Progenitor cell of endocrine pancreas (in vitro differentiated cells): ENCODE results near the gene PAFAH1B1. TPM values are rescaled to one million over a fixed set of nuclear protein-coding genes. Genes with fewer than 3 reads are reported as not detected.

Experiments used
- DNase-seq: peaks from one replicate; pipeline ENCODE4 v3.0.0; 2021; ENCODE audit warnings: low spot score; ENCODE audit not compliant: unreplicated experiment
- H3K27ac Mint-ChIP-seq: 2 replicates; pipeline ENCODE4 v1.8.0; 2021; ENCODE audit warnings: mild to moderate bottlenecking, moderate library complexity, mixed read lengths
- H3K27me3 Mint-ChIP-seq: 2 replicates; pipeline ENCODE4 v1.8.0; 2021; ENCODE audit warnings: mixed read lengths
- H3K36me3 Mint-ChIP-seq: 2 replicates; pipeline ENCODE4 v1.8.0; 2022; ENCODE audit warnings: mixed read lengths; ENCODE audit not compliant: insufficient read depth
- H3K4me1 Mint-ChIP-seq: 2 replicates; pipeline ENCODE4 v1.8.0; 2021; ENCODE audit warnings: low read depth, mixed read lengths
- H3K4me3 Mint-ChIP-seq: 2 replicates; pipeline ENCODE4 v1.8.0; 2021; ENCODE audit warnings: low read depth, mild to moderate bottlenecking, moderate library complexity, mixed read lengths
- H3K9me3 Mint-ChIP-seq: 2 replicates; pipeline ENCODE4 v1.8.0; 2021; ENCODE audit warnings: low read depth, mixed read lengths
- CTCF ChIP-seq: fragments of 200-600 bp; sonication (generic); IDR thresholded peaks from one replicate; pipeline ENCODE4 v1.5.0; 2021; ENCODE audit warnings: antibody characterized with exemption, mild to moderate bottlenecking; ENCODE audit not compliant: unreplicated experiment
- total RNA-seq: library from RNA; stranded (reverse); gene quantifications from 2 replicates; pipeline ENCODE4 v1.2.1, GENCODE V29; 2021

Gene PAFAH1B1
- total RNA-seq, 1 donor from 2014 or later = 140 TPM

GRCh38 chr17:2551493-2551892 lies 42.0 kb upstream of the PAFAH1B1 start:
- no peaks in the 10 kb centered on the region for H3K4me1 Mint-ChIP-seq
- no peak overlapping the region for H3K4me3 Mint-ChIP-seq
- H3K36me3 Mint-ChIP-seq = no peaks in the 10 kb centered on the region
- H3K27me3 Mint-ChIP-seq = no peaks in the 10 kb centered on the region
- DNase-seq = no peak
- H3K9me3 Mint-ChIP-seq = no peaks in the 10 kb centered on the region
- TF ChIP-seq CTCF = no peak
- no peak overlapping the region for H3K27ac Mint-ChIP-seq

GRCh38 chr17:2551928-2552327 lies 41.5 kb upstream of the PAFAH1B1 start:
- TF ChIP-seq CTCF = no peak
- H3K9me3 Mint-ChIP-seq = no peaks in the 10 kb centered on the region
- H3K27ac Mint-ChIP-seq = peak overlapping the region; percentile 6
- no peaks in the 10 kb centered on the region for H3K27me3 Mint-ChIP-seq
- no peaks in the 10 kb centered on the region for H3K36me3 Mint-ChIP-seq
- H3K4me3 Mint-ChIP-seq = no peak overlapping the region
- DNase-seq = no peak
- no peaks in the 10 kb centered on the region for H3K4me1 Mint-ChIP-seq

GRCh38 chr17:2560658-2561057 lies 32.8 kb upstream of the PAFAH1B1 start:
- H3K4me3 Mint-ChIP-seq = no peak overlapping the region
- TF ChIP-seq CTCF = no peak

GRCh38 chr17:2562162-2562858 lies 31.1 kb upstream of the PAFAH1B1 start:
- Mint-ChIP-seq H3K4me3 (no peak overlapping the region), H3K36me3 (no peaks in the 10 kb centered on the region), H3K27ac (no peak overlapping the region), H3K9me3 (no peaks in the 10 kb centered on the region), H3K27me3 (peaks cover 3% of the 10 kb centered on the region), H3K4me1 (no peaks in the 10 kb centered on the region)
- DNase-seq = no peak
- no peak for TF ChIP-seq CTCF

More at GRCh38 chr17:2560658-2561057, 32.8 kb upstream of the PAFAH1B1 start:
- Mint-ChIP-seq H3K9me3 (no peaks in the 10 kb centered on the region), H3K27me3 (peaks cover 3% of the 10 kb centered on the region), H3K36me3 (no peaks in the 10 kb centered on the region), H3K27ac (no peak overlapping the region), H3K4me1 (no peaks in the 10 kb centered on the region)
- no peak for DNase-seq

- no peaks in the 10 kb centered on the region for H3K9me3 Mint-ChIP-seq
- H3K4me3 Mint-ChIP-seq = no peak overlapping the region
- peak overlapping the region; percentile 22 for H3K27ac Mint-ChIP-seq
- no peaks in the 10 kb centered on the region for H3K36me3 Mint-ChIP-seq
- no peak for DNase-seq
- H3K27me3 Mint-ChIP-seq = peaks cover 1% of the 10 kb centered on the region
- no peaks in the 10 kb centered on the region for H3K4me1 Mint-ChIP-seq
- TF ChIP-seq CTCF = no peak
Observed at GRCh38 chr17:2563061-2563460, 30.4 kb upstream of the PAFAH1B1 start.
